ENCODE measurements around the gene MAGI1.

The MAGI1 gene

DNA sequence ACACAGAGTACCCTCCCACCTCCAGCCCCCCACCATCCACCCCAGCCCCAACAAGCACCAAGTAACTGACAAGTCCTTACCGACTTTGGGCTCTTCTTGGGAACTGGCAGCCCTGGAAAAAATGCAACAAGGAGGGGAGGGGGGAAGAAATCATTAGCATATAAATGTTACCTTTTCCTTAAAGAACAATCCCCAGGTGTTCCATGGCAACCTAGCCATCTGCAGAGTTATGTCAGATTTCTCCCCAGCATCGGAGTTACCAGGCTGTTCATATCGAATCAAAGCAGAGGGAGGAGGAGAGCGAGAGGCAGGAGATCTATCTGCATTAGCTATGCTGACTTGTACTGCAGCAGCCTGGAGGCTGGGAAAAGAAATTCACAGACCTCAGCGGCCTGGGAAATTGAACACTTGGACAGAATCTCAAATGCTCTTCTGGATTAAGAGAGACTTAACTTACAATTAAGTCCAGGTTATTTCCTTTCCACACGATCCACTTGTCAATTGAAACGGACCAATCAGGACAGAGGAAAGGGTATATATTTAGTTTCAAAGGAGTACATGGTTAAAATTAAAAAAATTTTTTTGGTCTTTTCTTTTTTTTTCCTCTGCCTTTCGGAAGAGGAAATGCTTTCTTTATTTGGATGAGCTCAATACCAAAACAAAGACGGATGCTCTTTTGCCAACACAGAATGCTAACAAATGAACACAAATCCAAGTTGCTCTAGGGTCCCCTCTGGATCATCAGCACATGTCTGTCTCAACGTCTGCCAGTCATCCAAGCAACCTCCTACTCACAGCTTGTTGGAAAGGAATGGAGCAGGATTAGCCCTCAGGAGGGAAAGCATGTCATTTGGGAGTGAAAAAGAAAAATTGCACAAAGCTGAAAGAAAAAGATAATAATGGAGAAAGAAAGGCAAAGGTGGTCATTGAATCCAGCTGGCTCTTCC, 637.1 kb downstream of the MAGI1 start:
- no peak overlapping the region for H3K27ac ChIP-seq (ENCODE audit: low read length)
- H3K36me3 ChIP-seq (ENCODE audit: control insufficient read depth, low read depth, low read length): no peaks in the 10 kb centered on the region

DNA sequence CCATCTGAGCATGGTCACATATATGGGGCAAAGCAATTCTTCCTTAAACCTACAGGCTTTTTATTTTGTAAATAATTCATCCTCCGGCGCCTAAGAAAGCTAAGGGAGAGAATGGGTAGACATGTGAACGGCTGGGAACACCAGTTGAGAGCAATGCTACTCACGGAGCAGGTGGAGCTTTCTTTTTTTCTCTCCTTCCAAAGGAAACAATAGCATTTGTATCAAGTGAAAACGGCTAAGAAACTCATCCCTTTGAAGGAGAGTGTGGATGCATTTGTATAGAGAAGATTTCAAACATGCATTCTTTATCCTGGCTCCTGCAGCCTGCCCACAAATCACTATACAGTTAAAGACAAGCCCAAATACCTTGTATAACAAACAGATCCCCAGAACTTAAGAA, 637.8 kb downstream of the MAGI1 start:
- Histone ChIP-seq H3K4me1 (ENCODE audit: control insufficient read depth, low read depth, low read length) (peaks cover 41% of the 10 kb centered on the region), H3K4me3 (ENCODE audit: low read length) (peak overlapping the region; percentile 47), H3K9me3 (ENCODE audit: control insufficient read depth, low read depth, low read length) (no peaks in the 10 kb centered on the region), H3K36me3 (ENCODE audit: control insufficient read depth, low read depth, low read length) (no peaks in the 10 kb centered on the region), H3K27me3 (ENCODE audit: control insufficient read depth, insufficient read depth, low read length) (no peaks in the 10 kb centered on the region), H3K27ac (ENCODE audit: low read length) (peak overlapping the region; percentile 68), H3K9ac (ENCODE audit: low read length) (peak overlapping the region; percentile 37)

More for the DNA sequence above, 637.1 kb downstream of the MAGI1 start:
- Histone ChIP-seq H3K9me3 (ENCODE audit: control insufficient read depth, low read depth, low read length) (no peaks in the 10 kb centered on the region), H3K4me1 (ENCODE audit: control insufficient read depth, low read depth, low read length) (peaks cover 41% of the 10 kb centered on the region), H3K4me3 (ENCODE audit: low read length) (peak overlapping the region; percentile 50), H3K9ac (ENCODE audit: low read length) (no peak overlapping the region), H3K27me3 (ENCODE audit: control insufficient read depth, insufficient read depth, low read length) (no peaks in the 10 kb centered on the region)

- Histone ChIP-seq H3K9ac (ENCODE audit: low read length) (no peak overlapping the region), H3K27me3 (ENCODE audit: control insufficient read depth, insufficient read depth, low read length) (no peaks in the 10 kb centered on the region), H3K4me3 (ENCODE audit: low read length) (no peak overlapping the region), H3K36me3 (ENCODE audit: control insufficient read depth, low read depth, low read length) (no peaks in the 10 kb centered on the region), H3K9me3 (ENCODE audit: control insufficient read depth, low read depth, low read length) (no peaks in the 10 kb centered on the region), H3K27ac (ENCODE audit: low read length) (peak overlapping the region; percentile 52), H3K4me1 (ENCODE audit: control insufficient read depth, low read depth, low read length) (peaks cover 41% of the 10 kb centered on the region)
Observed at GRCh38 chr3:65398953-65399352, 639.8 kb downstream of the MAGI1 start.

- Histone ChIP-seq H3K27me3 (ENCODE audit: control insufficient read depth, insufficient read depth, low read length) (no peaks in the 10 kb centered on the region), H3K9ac (ENCODE audit: low read length) (no peak overlapping the region), H3K4me1 (ENCODE audit: control insufficient read depth, low read depth, low read length) (peaks cover 37% of the 10 kb centered on the region), H3K4me3 (ENCODE audit: low read length) (no peak overlapping the region), H3K27ac (ENCODE audit: low read length) (no peak overlapping the region), H3K9me3 (ENCODE audit: control insufficient read depth, low read depth, low read length) (no peaks in the 10 kb centered on the region), H3K36me3 (ENCODE audit: control insufficient read depth, low read depth, low read length) (no peaks in the 10 kb centered on the region)
Observed at GRCh38 chr3:65396078-65396477, 642.6 kb downstream of the MAGI1 start.

- H3K36me3 ChIP-seq (ENCODE audit: control insufficient read depth, low read depth, low read length): peaks cover 5% of the 10 kb centered on the region
- peak overlapping the region; percentile 15 for H3K4me3 ChIP-seq (ENCODE audit: low read length)
- H3K4me1 ChIP-seq (ENCODE audit: control insufficient read depth, low read depth, low read length): peaks cover 21% of the 10 kb centered on the region
- no peak overlapping the region for H3K27ac ChIP-seq (ENCODE audit: low read length)
- H3K27me3 ChIP-seq (ENCODE audit: control insufficient read depth, insufficient read depth, low read length): no peaks in the 10 kb centered on the region
- H3K9me3 ChIP-seq (ENCODE audit: control insufficient read depth, low read depth, low read length): no peaks in the 10 kb centered on the region
- no peak overlapping the region for H3K9ac ChIP-seq (ENCODE audit: low read length)
Observed at GRCh38 chr3:65391068-65391467, 647.6 kb downstream of the MAGI1 start.

GRCh38 chr3:65385805-65386204, 652.9 kb downstream of the MAGI1 start:
- Histone ChIP-seq H3K4me3 (ENCODE audit: low read length) (no peak overlapping the region), H3K9me3 (ENCODE audit: control insufficient read depth, low read depth, low read length) (no peaks in the 10 kb centered on the region), H3K9ac (ENCODE audit: low read length) (no peak overlapping the region), H3K27ac (ENCODE audit: low read length) (no peak overlapping the region), H3K4me1 (ENCODE audit: control insufficient read depth, low read depth, low read length) (peaks cover 5% of the 10 kb centered on the region), H3K36me3 (ENCODE audit: control insufficient read depth, low read depth, low read length) (peaks cover 31% of the 10 kb centered on the region), H3K27me3 (ENCODE audit: control insufficient read depth, insufficient read depth, low read length) (no peaks in the 10 kb centered on the region)

DNA sequence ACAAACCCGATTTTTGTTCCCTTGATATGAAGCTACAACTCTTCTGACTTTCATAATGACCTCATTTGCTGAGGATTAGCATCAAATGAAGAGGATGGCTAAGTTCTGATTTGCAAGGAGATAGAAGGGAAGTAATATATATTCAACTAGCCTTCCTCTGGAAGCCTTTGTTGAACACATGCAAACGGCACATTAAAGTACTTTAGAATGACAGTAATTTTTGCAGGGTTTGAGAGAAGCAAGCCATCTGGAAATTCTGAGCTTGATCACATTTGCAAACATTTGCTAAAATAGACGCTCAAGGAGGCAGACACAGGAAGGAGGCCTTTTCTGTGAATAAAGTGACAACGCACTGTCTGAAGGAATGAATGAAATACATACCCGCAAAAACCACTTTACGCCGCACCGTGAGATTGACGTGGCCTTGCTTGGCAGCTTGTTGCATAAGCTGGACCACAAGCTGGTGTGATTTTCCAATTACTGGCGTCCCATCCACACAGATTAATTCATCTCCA, 657.2 kb downstream of the MAGI1 start:
- H3K9me3 ChIP-seq (ENCODE audit: control insufficient read depth, low read depth, low read length): no peaks in the 10 kb centered on the region
- H3K9ac ChIP-seq (ENCODE audit: low read length): no peak overlapping the region
- no peaks in the 10 kb centered on the region for H3K27me3 ChIP-seq (ENCODE audit: control insufficient read depth, insufficient read depth, low read length)
- H3K27ac ChIP-seq (ENCODE audit: low read length): no peak overlapping the region
- peaks cover 40% of the 10 kb centered on the region for H3K36me3 ChIP-seq (ENCODE audit: control insufficient read depth, low read depth, low read length)
- no peak overlapping the region for H3K4me3 ChIP-seq (ENCODE audit: low read length)
- no peaks in the 10 kb centered on the region for H3K4me1 ChIP-seq (ENCODE audit: control insufficient read depth, low read depth, low read length)

- Histone ChIP-seq H3K4me3 (ENCODE audit: low read length) (no peak overlapping the region), H3K4me1 (ENCODE audit: control insufficient read depth, low read depth, low read length) (no peaks in the 10 kb centered on the region), H3K9me3 (ENCODE audit: control insufficient read depth, low read depth, low read length) (no peaks in the 10 kb centered on the region), H3K27ac (ENCODE audit: low read length) (no peak overlapping the region), H3K9ac (ENCODE audit: low read length) (no peak overlapping the region), H3K36me3 (ENCODE audit: control insufficient read depth, low read depth, low read length) (peaks cover 40% of the 10 kb centered on the region), H3K27me3 (ENCODE audit: control insufficient read depth, insufficient read depth, low read length) (no peaks in the 10 kb centered on the region)
Observed at GRCh38 chr3:65379223-65379622, 659.5 kb downstream of the MAGI1 start.

- Histone ChIP-seq H3K27me3 (ENCODE audit: control insufficient read depth, insufficient read depth, low read length) (no peaks in the 10 kb centered on the region), H3K4me3 (ENCODE audit: low read length) (no peak overlapping the region), H3K9me3 (ENCODE audit: control insufficient read depth, low read depth, low read length) (no peaks in the 10 kb centered on the region), H3K4me1 (ENCODE audit: control insufficient read depth, low read depth, low read length) (no peaks in the 10 kb centered on the region), H3K9ac (ENCODE audit: low read length) (no peak overlapping the region), H3K36me3 (ENCODE audit: control insufficient read depth, low read depth, low read length) (peaks cover 29% of the 10 kb centered on the region), H3K27ac (ENCODE audit: low read length) (no peak overlapping the region)
Observed at GRCh38 chr3:65377637-65378036, 661.1 kb downstream of the MAGI1 start.

- no peak overlapping the region for H3K4me3 ChIP-seq (ENCODE audit: low read length)
- H3K27ac ChIP-seq (ENCODE audit: low read length): no peak overlapping the region
- H3K9me3 ChIP-seq (ENCODE audit: control insufficient read depth, low read depth, low read length): no peaks in the 10 kb centered on the region
- H3K27me3 ChIP-seq (ENCODE audit: control insufficient read depth, insufficient read depth, low read length): no peaks in the 10 kb centered on the region
- H3K36me3 ChIP-seq (ENCODE audit: control insufficient read depth, low read depth, low read length): peaks cover 19% of the 10 kb centered on the region
- H3K9ac ChIP-seq (ENCODE audit: low read length): no peak overlapping the region
- H3K4me1 ChIP-seq (ENCODE audit: control insufficient read depth, low read depth, low read length): no peaks in the 10 kb centered on the region
Observed at GRCh38 chr3:65376426-65376825, 662.3 kb downstream of the MAGI1 start.

- H3K27ac ChIP-seq (ENCODE audit: low read length): no peak overlapping the region
- H3K9me3 ChIP-seq (ENCODE audit: control insufficient read depth, low read depth, low read length): no peaks in the 10 kb centered on the region
- no peaks in the 10 kb centered on the region for H3K27me3 ChIP-seq (ENCODE audit: control insufficient read depth, insufficient read depth, low read length)
- H3K36me3 ChIP-seq (ENCODE audit: control insufficient read depth, low read depth, low read length): peaks cover 3% of the 10 kb centered on the region
- H3K4me3 ChIP-seq (ENCODE audit: low read length): no peak overlapping the region
- no peaks in the 10 kb centered on the region for H3K4me1 ChIP-seq (ENCODE audit: control insufficient read depth, low read depth, low read length)
- no peak overlapping the region for H3K9ac ChIP-seq (ENCODE audit: low read length)
Observed at GRCh38 chr3:65371053-65371452, 667.7 kb downstream of the MAGI1 start.

DNA sequence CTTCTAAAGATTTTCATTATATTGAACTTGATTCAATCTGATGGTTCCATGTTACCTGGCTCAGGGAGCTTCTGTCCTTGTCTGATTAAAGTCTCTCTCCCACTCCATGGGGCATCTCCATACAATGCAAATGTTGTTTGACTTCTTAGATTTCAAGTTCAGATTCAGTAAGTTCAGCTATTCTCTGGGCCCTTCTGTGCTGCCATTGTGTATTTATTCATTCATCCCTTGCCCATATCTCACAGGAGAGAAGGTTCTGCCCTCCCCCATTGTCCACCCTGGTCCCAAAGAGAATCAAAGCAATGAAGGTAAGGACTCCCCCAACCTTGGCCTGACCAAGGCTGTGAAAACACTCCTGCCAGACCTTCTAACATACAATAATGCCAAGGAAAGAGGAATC, 669.9 kb downstream of the MAGI1 start:
- H3K27ac ChIP-seq (ENCODE audit: low read length): no peak overlapping the region
- H3K9me3 ChIP-seq (ENCODE audit: control insufficient read depth, low read depth, low read length): no peaks in the 10 kb centered on the region
- no peak overlapping the region for H3K9ac ChIP-seq (ENCODE audit: low read length)
- H3K36me3 ChIP-seq (ENCODE audit: control insufficient read depth, low read depth, low read length): peaks cover 3% of the 10 kb centered on the region
- H3K27me3 ChIP-seq (ENCODE audit: control insufficient read depth, insufficient read depth, low read length): no peaks in the 10 kb centered on the region
- H3K4me3 ChIP-seq (ENCODE audit: low read length): no peak overlapping the region
- no peaks in the 10 kb centered on the region for H3K4me1 ChIP-seq (ENCODE audit: control insufficient read depth, low read depth, low read length)
